ENCODE measurements around the gene KIAA0753. TPM values are rescaled to one million over a fixed set of nuclear protein-coding genes. Genes with fewer than 3 reads are reported as not detected.

KIAA0753 gene
- total RNA-seq (2012; rRNA removed) (17.6 and 18.3 TPM in 2 replicates), polyA plus RNA-seq (2012; rRNA removed) (6.8 and 10.2 TPM in 2 replicates), Bru-seq, nascent RNA (percentile 83 among the genes with signal in this experiment), BruChase-seq, experiment 1, labeled RNA remaining after a 6-hour chase (percentile 79 among the genes with signal in this experiment), BruChase-seq, experiment 2, labeled RNA remaining after a 2-hour chase (percentile 87 among the genes with signal in this experiment)
- 1.7 and 3.5 TPM in 2 replicates for polyA plus RNA-seq (2012; cell fraction: cytosol; rRNA removed)
- polyA plus RNA-seq (2012; cell fraction: nucleus; rRNA removed; ENCODE audit: low replicate concordance), result 6.1 and 34.4 TPM in 2 replicates
- long read RNA-seq, full-length matches to known transcripts, result 2 of 7 reads
- long read RNA-seq, partial matches to known transcripts, result 4 of 7 reads
- long read RNA-seq, other reads (novel, unspliced or antisense), result 1 of 7 reads

DNA sequence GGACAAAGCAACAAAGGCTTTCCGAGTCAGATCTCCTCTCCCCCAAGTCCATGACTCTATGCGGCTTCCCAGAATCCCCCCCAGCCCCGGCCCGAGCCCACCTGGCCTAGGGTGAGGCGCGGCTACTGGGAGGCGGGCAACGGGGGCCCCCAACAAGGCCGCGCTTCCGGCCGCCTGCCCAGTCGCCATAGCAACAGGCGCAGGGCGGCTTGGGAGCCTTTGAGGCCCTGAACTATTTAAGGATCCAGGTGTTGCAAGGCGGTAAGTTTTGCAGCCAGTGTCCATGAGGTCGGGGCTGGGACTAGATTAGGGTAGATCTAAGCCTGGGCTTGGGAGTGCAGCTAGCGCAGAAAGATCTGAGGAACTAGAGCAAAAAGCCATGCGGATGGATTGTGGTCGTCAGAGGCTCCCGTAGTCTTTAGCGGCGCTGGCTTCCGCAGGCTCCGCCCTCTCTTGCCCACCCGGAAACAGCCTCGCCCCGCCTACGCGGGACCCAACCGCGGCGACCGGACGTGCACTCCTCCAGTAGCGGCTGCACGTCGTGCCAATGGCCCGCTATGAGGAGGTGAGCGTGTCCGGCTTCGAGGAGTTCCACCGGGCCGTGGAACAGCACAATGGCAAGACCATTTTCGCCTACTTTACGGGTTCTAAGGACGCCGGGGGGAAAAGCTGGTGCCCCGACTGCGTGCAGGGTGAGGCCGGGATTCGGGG is at the start of gene KIAA0753, which contains the start of gene TXNDC17:
Gene KIAA0753, minus strand, starts transcription at position 176 of the 711 bp plus-strand sequence. CDS start 5,608 bp downstream, outside the sequence.
Gene TXNDC17, plus strand, starts transcription at position 525 of the 711 bp plus-strand sequence. Its CDS starts 23 bp downstream, at position 548.
- peak within 1 kb of the TSS; percentile 100 for H3K56ac ChIP-seq (ENCODE audit: extremely low read depth, insufficient read depth, low read length)
- H3K36me3 ChIP-seq (ENCODE audit: control insufficient read depth, insufficient read depth, low read length), result peaks cover 4% of the 10 kb centered on the region
- ATAC-seq (ENCODE audit: low read depth), result peak; percentile 93
- CTCF ChIA-PET, result no interaction called here
- peak; percentile 62 for TF ChIP-seq MAZ (IDR thresholded peaks at IDR 0.05; ENCODE audit: borderline replicate concordance, low read depth, low read length)
- TF ChIP-seq FOS (IDR thresholded peaks at IDR 0.05; ENCODE audit: low read depth, low read length), result no peak
- peak; percentile 97 for TF ChIP-seq POLR2A (IDR thresholded peaks at IDR 0.05; ENCODE audit: low read depth, low read length)
- peak; percentile 86 for TF ChIP-seq MXI1 (IDR thresholded peaks at IDR 0.05; ENCODE audit: borderline replicate concordance, low read depth, low read length)
- WGBS, 2 experiments (ENCODE audit: extremely low coverage in 2 of 2, insufficient read length in 1 of 2), result 0% methylated on average over 8 of the region's 52 CpGs; no CpG with 5 or more reads in 1 of the 2 experiments
- peak within 1 kb of the TSS; percentile 91 for H2AK5ac ChIP-seq (ENCODE audit: low read depth, low read length)
- peak within 1 kb of the TSS; percentile 89 for H3K18ac ChIP-seq (ENCODE audit: low read depth, low read length)
- no TSS peak for BruUV-seq (replicated peaks)
- POLR2A ChIA-PET (ENCODE audit: unreplicated experiment), result interaction anchor here (1.0 kb wide), 1 partner anchor 14 kb away, joined by 3 read pairs; no protein-coding TSS in a partner anchor
- peak within 1 kb of the TSS; percentile 93 for H3K27ac ChIP-seq (ENCODE audit: insufficient read depth, low read length)
- peak within 1 kb of the TSS; percentile 100 for H2BK120ac ChIP-seq (ENCODE audit: low read depth, low read length)
- 0 out of 2 replicates have a peak, but pooled peaks cover 5% of the 10 kb centered on the region for H3K9me1 ChIP-seq (ENCODE audit: insufficient read depth, low read length)
- H4K5ac ChIP-seq (ENCODE audit: low read depth, low read length), result peak within 1 kb of the TSS; percentile 81
- H3K4me3 ChIP-seq (ENCODE audit: insufficient read depth, low read depth, low read length), result peak within 1 kb of the TSS; percentile 81
- H4K91ac ChIP-seq (ENCODE audit: insufficient read depth, low read depth, low read length), result peak within 1 kb of the TSS; percentile 100
- dilution Hi-C loops (cut with HindIII; ENCODE audit: low sequenced_read_pairs, unreplicated experiment), result no loop called here
- in situ Hi-C loops (cut with MboI; ENCODE audit: low sequenced_read_pairs), result loop anchor here (10.0 kb wide), 1 partner anchor 166 kb away; no protein-coding TSS in a partner anchor
- H2BK15ac ChIP-seq (ENCODE audit: low read depth, low read length), result peak within 1 kb of the TSS; percentile 100
- peak within 1 kb of the TSS; percentile 100 for H2AFZ ChIP-seq (replicated peaks; ENCODE audit: low read length, poor library complexity)
- peak within 1 kb of the TSS; percentile 99 for H2BK5ac ChIP-seq (ENCODE audit: low read depth, low read length, poor library complexity, severe bottlenecking)
- H2AK9ac ChIP-seq (replicated peaks; ENCODE audit: low read depth, low read length, poor library complexity), result peak within 1 kb of the TSS; percentile 95
- H4K20me1 ChIP-seq (ENCODE audit: insufficient read depth, low read length), result peaks cover 2% of the 10 kb centered on the region; the same call in 1 of the 2 replicates
- peak; percentile 90 for DNase-seq
- H3K4me2 ChIP-seq (ENCODE audit: low read depth, low read length), result peak within 1 kb of the TSS; percentile 99
- H2BK20ac ChIP-seq (ENCODE audit: low read depth, low read length), result peak within 1 kb of the TSS; percentile 97
- H3K23ac ChIP-seq (ENCODE audit: low read depth, low read length), result peak within 1 kb of the TSS; percentile 100
- H3K9me3 ChIP-seq (ENCODE audit: control insufficient read depth, insufficient read depth, low read length), result no peaks in the 10 kb centered on the region
- intact Hi-C loops (cut with micrococcal nuclease), result loop anchor here (1.0 to 5.0 kb wide), 2 partner anchors 167 to 198 kb away; partner anchors contain the start of gene PIMREG
- peak within 1 kb of the TSS; percentile 94 for H3K9ac ChIP-seq (ENCODE audit: low read depth, low read length)
- H3K4ac ChIP-seq (ENCODE audit: low read depth, low read length), result peak within 1 kb of the TSS; percentile 100
- H3K4me1 ChIP-seq (ENCODE audit: control insufficient read depth, insufficient read depth, low read length), result peaks cover 9% of the 10 kb centered on the region
- H3K79me1 ChIP-seq (ENCODE audit: low read depth in 1 of 2, low read length in 2 of 2), result peaks cover 8 to 73% of the 10 kb centered on the region in 2 experiments
- H3K27me3 ChIP-seq (ENCODE audit: control insufficient read depth, insufficient read depth, low read length), result no peaks in the 10 kb centered on the region
- peak within 1 kb of the TSS; percentile 99 to 100 for H4K8ac ChIP-seq (ENCODE audit: low read depth in 2 of 2, low read length in 2 of 2)
- H3K14ac ChIP-seq (replicated peaks; ENCODE audit: low read depth, low read length), result peak within 1 kb of the TSS; percentile 100
